A673 (cell line): Measurements from ENCODE around the gene ZCCHC10. TPM values are rescaled to one million over a fixed set of nuclear protein-coding genes. Genes with fewer than 3 reads are reported as not detected.

ENCODE experiments used
- BruUV-seq: library from RNA; stranded (reverse); fragments of 400-500 nt; replicated peaks from 2 replicates; lab custom pipeline; 2021; lab: Mats Ljungman, UMichigan
- CTCF ChIA-PET: fragments of 300-600 bp; sonication (Branson Sonifier 250); formaldehyde crosslinking; loops from one replicate; lab custom pipeline; 2022; ENCODE audit warnings: antibody characterized with exemption; lab: Charles Lee
- POLR2A ChIA-PET: fragments of 300-600 bp; sonication (Branson Sonifier 250); formaldehyde crosslinking; loops from one replicate; lab custom pipeline; 2022; ENCODE audit warnings: antibody characterized with exemption; ENCODE audit not compliant: low non-redundant PET; lab: Charles Lee
- DNase-seq: peaks from one replicate; pipeline ENCODE4 v3.0.0-alpha.2; 2015; ENCODE audit warnings: low spot score
- H3K27ac ChIP-seq: fragments of 200-600 bp; sonication (generic); 2 replicates; pipeline ENCODE4 v1.5.1; 2016; ENCODE audit warnings: mixed run types, low read depth, mild to moderate bottlenecking, mixed read lengths, antibody characterized with exemption, low read length; ENCODE audit not compliant: poor library complexity, severe bottlenecking
- H3K27me3 ChIP-seq: fragments of 200-600 bp; sonication (generic); replicated peaks from 2 replicates; pipeline ENCODE4 v1.6.1; 2017; ENCODE audit warnings: mixed run types, low read depth, mild to moderate bottlenecking, mixed read lengths, antibody characterized with exemption, low read length; ENCODE audit not compliant: insufficient read depth, poor library complexity
- H3K36me3 ChIP-seq: fragments of 200-600 bp; sonication (generic); 2 replicates; pipeline ENCODE4 v1.6.1; 2016; ENCODE audit warnings: mixed run types, mild to moderate bottlenecking, mixed read lengths, antibody characterized with exemption, low read length; ENCODE audit not compliant: insufficient read depth, poor library complexity, severe bottlenecking
- H3K4me1 ChIP-seq: fragments of 200-600 bp; sonication (generic); 2 replicates; pipeline ENCODE4 v1.6.1; 2017; ENCODE audit warnings: mixed run types, mild to moderate bottlenecking, mixed read lengths, antibody characterized with exemption, low read length; ENCODE audit not compliant: insufficient read depth, poor library complexity, severe bottlenecking
- H3K4me3 ChIP-seq: fragments of 200-600 bp; sonication (generic); 2 replicates; pipeline ENCODE4 v1.5.1; 2016; ENCODE audit warnings: low read depth, mixed run types, mild to moderate bottlenecking, mixed read lengths, low read length; ENCODE audit not compliant: poor library complexity, severe bottlenecking
- H3K9me3 ChIP-seq: fragments of 200-600 bp; sonication (generic); 2 replicates; pipeline ENCODE4 v1.6.1; 2016; ENCODE audit warnings: mixed run types, low read depth, mild to moderate bottlenecking, mixed read lengths, antibody characterized with exemption, low read length; ENCODE audit not compliant: poor library complexity, severe bottlenecking
- CTCF ChIP-seq: fragments of 300-800, 200-600 bp; sonication (generic); conservative IDR thresholded peaks from 2 replicates; pipeline ENCODE4 v1.5.1; 2017; ENCODE audit warnings: low read depth, mild to moderate bottlenecking, antibody characterized with exemption, low read length, moderate library complexity, mixed read lengths
- EZH2 ChIP-seq: fragments of 200-600 bp; sonication (generic); IDR thresholded peaks from 2 replicates; pipeline ENCODE4 v1.6.1; 2017; ENCODE audit warnings: borderline replicate concordance, low read depth, mild to moderate bottlenecking, mixed read lengths, antibody characterized with exemption, low read length; ENCODE audit not compliant: poor library complexity, severe bottlenecking
- intact Hi-C: fragments of 100-400 bp; cut with micrococcal nuclease; formaldehyde crosslinking; loops from one replicate; pipeline ENCODE4 v1.10.0; 2022; ENCODE audit not compliant: unreplicated experiment
- total RNA-seq: library from RNA; stranded (reverse); gene quantifications from 2 replicates; pipeline ENCODE4 v1.2.3, GENCODE V29; 2021

ZCCHC10 gene
- total RNA-seq, 1 experiment from 2014 or later: 31.2 TPM

GRCh38 chr5:133072021-133072420, 45.7 kb upstream of the ZCCHC10 start:
- H3K27ac ChIP-seq: no peak overlapping the region

GRCh38 chr5:133066045-133066444, 39.7 kb upstream of the ZCCHC10 start:
- BruUV-seq: no TSS peak
- Histone ChIP-seq H3K36me3 (peaks cover 52% of the 10 kb centered on the region), H3K27ac (no peak overlapping the region), H3K27me3 (no peaks in the 10 kb centered on the region), H3K9me3 (no peaks in the 10 kb centered on the region), H3K4me3 (no peak overlapping the region), H3K4me1 (peaks cover 14% of the 10 kb centered on the region)
- CTCF ChIA-PET: no interaction called here
- TF ChIP-seq CTCF (no peak), EZH2 (no peak)
- DNase-seq: no peak
- POLR2A ChIA-PET: no interaction called here
- intact Hi-C loops: no loop called here

More at GRCh38 chr5:133072021-133072420, 45.7 kb upstream of the ZCCHC10 start:
- Histone ChIP-seq H3K9me3 (no peaks in the 10 kb centered on the region), H3K36me3 (peaks cover 86% of the 10 kb centered on the region), H3K27me3 (no peaks in the 10 kb centered on the region), H3K4me3 (no peak overlapping the region), H3K4me1 (no peaks in the 10 kb centered on the region)
- intact Hi-C loops: no loop called here
- no peak for DNase-seq
- POLR2A ChIA-PET: no interaction called here
- CTCF ChIA-PET: no interaction called here
- no TSS peak for BruUV-seq
- TF ChIP-seq CTCF (no peak), EZH2 (no peak)

- ChIA-PET CTCF (no interaction called here), POLR2A (no interaction called here)
- H3K27me3 ChIP-seq: no peaks in the 10 kb centered on the region
- H3K4me3 ChIP-seq: no peak overlapping the region
- DNase-seq: no peak
- peaks cover 47% of the 10 kb centered on the region for H3K36me3 ChIP-seq
- H3K4me1 ChIP-seq: peaks cover 14% of the 10 kb centered on the region
- no peak for TF ChIP-seq EZH2
- TF ChIP-seq CTCF: no peak
- H3K27ac ChIP-seq: no peak overlapping the region
- intact Hi-C loops: no loop called here
- H3K9me3 ChIP-seq: no peaks in the 10 kb centered on the region
- no TSS peak for BruUV-seq
Measured at GRCh38 chr5:133065471-133065870, 39.1 kb upstream of the ZCCHC10 start.
